ENCODE results near the gene TMEM255A. TPM values are rescaled to one million over a fixed set of nuclear protein-coding genes. Genes with fewer than 3 reads are reported as not detected.

Gene TMEM255A
- total and polyA plus RNA-seq, 2 of the 4 experiments (the other 2 are of a cell fraction): 0.03 TPM; not detected in 1

DNA sequence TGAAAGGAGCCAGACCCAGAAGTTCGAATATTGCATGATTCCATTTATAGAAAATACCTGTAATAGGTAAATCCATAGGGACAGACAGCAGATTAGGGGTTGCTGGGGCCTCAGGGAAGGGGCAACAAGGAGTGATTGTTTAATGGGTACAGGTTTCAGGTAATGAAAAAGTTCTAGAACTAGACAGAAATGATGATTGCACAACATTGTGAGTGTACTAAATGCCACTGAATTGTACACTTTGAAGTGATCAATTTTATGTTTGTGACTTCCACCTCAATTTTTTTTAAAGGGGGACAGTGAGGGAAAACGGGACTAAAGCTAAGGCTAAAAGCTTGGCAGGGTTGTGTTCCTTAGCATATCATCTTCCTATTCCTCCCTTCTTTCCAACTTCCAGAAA is 37.1 kb downstream of the TMEM255A start:
- no peaks in the 10 kb centered on the region for H3K79me1 ChIP-seq (ENCODE audit: low read depth in 1 of 2, low read length in 2 of 2)
- H3K27ac ChIP-seq (ENCODE audit: insufficient read depth, low read length): no peak overlapping the region
- no peaks in the 10 kb centered on the region for H3K9me1 ChIP-seq (ENCODE audit: insufficient read depth, low read length)
- BruUV-seq (replicated peaks): no TSS peak
- no peaks in the 10 kb centered on the region for H3K36me3 ChIP-seq (ENCODE audit: control insufficient read depth, insufficient read depth, low read length)
- H3K9me3 ChIP-seq (ENCODE audit: control insufficient read depth, insufficient read depth, low read length): no peaks in the 10 kb centered on the region
- H4K8ac ChIP-seq (ENCODE audit: low read depth in 2 of 2, low read length in 2 of 2): no peak overlapping the region
- no peaks in the 10 kb centered on the region for H4K20me1 ChIP-seq (ENCODE audit: insufficient read depth, low read length)
- H2BK15ac ChIP-seq (ENCODE audit: low read depth, low read length): no peak overlapping the region
- DNase-seq (no peak), ATAC-seq (ENCODE audit: low read depth) (no peak)
- H3K14ac ChIP-seq (replicated peaks; ENCODE audit: low read depth, low read length): no peak overlapping the region
- no CpG with 5 or more reads among the region's 2 CpGs for WGBS, 2 experiments (ENCODE audit: extremely low coverage in 2 of 2, insufficient read length in 1 of 2)
- ChIA-PET POLR2A (ENCODE audit: unreplicated experiment) (no interaction called here), CTCF (no interaction called here)
- H4K91ac ChIP-seq (ENCODE audit: insufficient read depth, low read depth, low read length): no peak overlapping the region
- no peak overlapping the region for H2AK9ac ChIP-seq (replicated peaks; ENCODE audit: low read depth, low read length, poor library complexity)
- no peak overlapping the region for H3K18ac ChIP-seq (ENCODE audit: low read depth, low read length)
- in situ Hi-C loops (cut with MboI; ENCODE audit: low sequenced_read_pairs) (no loop called here), dilution Hi-C loops (cut with HindIII; ENCODE audit: low sequenced_read_pairs, unreplicated experiment) (no loop called here), intact Hi-C loops (cut with micrococcal nuclease) (no loop called here)
- H2BK5ac ChIP-seq (ENCODE audit: low read depth, low read length, poor library complexity, severe bottlenecking): no peak overlapping the region
- no peak overlapping the region for H3K4ac ChIP-seq (ENCODE audit: low read depth, low read length)
- no peak overlapping the region for H2AK5ac ChIP-seq (ENCODE audit: low read depth, low read length)
- H3K56ac ChIP-seq (ENCODE audit: extremely low read depth, insufficient read depth, low read length): no peak overlapping the region
- H2BK120ac ChIP-seq (ENCODE audit: low read depth, low read length): no peak overlapping the region
- no peak overlapping the region for H2BK20ac ChIP-seq (ENCODE audit: low read depth, low read length)
- TF ChIP-seq RAD21 (IDR thresholded peaks at IDR 0.05; ENCODE audit: low read length) (no peak), CEBPB (IDR thresholded peaks at IDR 0.05; ENCODE audit: low read depth, low read length) (peak; percentile 68)
- no peaks in the 10 kb centered on the region for H3K27me3 ChIP-seq (ENCODE audit: control insufficient read depth, insufficient read depth, low read length)
- no peak overlapping the region for H4K5ac ChIP-seq (ENCODE audit: low read depth, low read length)
- H2AFZ ChIP-seq (replicated peaks; ENCODE audit: low read length, poor library complexity): no peak overlapping the region
- H3K4me3 ChIP-seq (ENCODE audit: insufficient read depth, low read depth, low read length): no peak overlapping the region
- no peak overlapping the region for H3K23ac ChIP-seq (ENCODE audit: low read depth, low read length)
- H3K4me1 ChIP-seq (ENCODE audit: control insufficient read depth, insufficient read depth, low read length): no peaks in the 10 kb centered on the region
- H3K4me2 ChIP-seq (ENCODE audit: low read depth, low read length): no peak overlapping the region
- H3K9ac ChIP-seq (ENCODE audit: low read depth, low read length): no peak overlapping the region
